Suppressor macrophage treated with lipopolysaccharide for 1 hour (primary cell): ENCODE data around the gene CFAP68.
"Not testable (repeated sequence)": the region's sequence is repeated elsewhere in the genome, so short reads cannot be mapped to it uniquely, and the experiment has no call there.

Experiments used
- DNase-seq, 3 donors: peaks; one replicate each; pipeline ENCODE4 v3.0.0-alpha.2; 2020 to 2022

The CFAP68 gene

GRCh38 chr11:111870886-111871692, 8.3 kb upstream of the CFAP68 start, which contains the start of gene ALG9:
Gene ALG9, minus strand, starts transcription at chr11:111871581. Its CDS starts 99 bp downstream, at chr11:111871482.
- DNase-seq = peak; percentile 82 to 91 (median 84)

- DNase-seq = peak in 1 of 3 donors; percentile 1
Observed at GRCh38 chr11:111871693-111872161, 7.6 kb upstream of the CFAP68 start.

GRCh38 chr11:111878385-111878848, 924 bp upstream of the CFAP68 start:
- DNase-seq = no peak

GRCh38 chr11:111879637-111879960, 258 bp downstream of the CFAP68 start:
- no peak for DNase-seq

GRCh38 chr11:111882202-111882601, 2.9 kb downstream of the CFAP68 start:
- DNase-seq = no peak

GRCh38 chr11:111885053-111885452, 5.7 kb downstream of the CFAP68 start:
- not testable (repeated sequence) for DNase-seq

- no peak for DNase-seq
Observed at GRCh38 chr11:111886032-111886431, 6.7 kb downstream of the CFAP68 start.

- DNase-seq = no peak
Observed at GRCh38 chr11:111886844-111887243, 7.5 kb downstream of the CFAP68 start.

GRCh38 chr11:111905411-111905810, 26.1 kb downstream of the CFAP68 start:
- peak in 1 of 3 donors; percentile 6 for DNase-seq

GRCh38 chr11:111906680-111907079, 27.3 kb downstream of the CFAP68 start:
- no peak for DNase-seq

GRCh38 chr11:111908639-111909305, 29.4 kb downstream of the CFAP68 start:
- no peak for DNase-seq

- no peak for DNase-seq
Observed at GRCh38 chr11:111909378-111909777, 30.0 kb downstream of the CFAP68 start.

- DNase-seq = no peak
Observed at GRCh38 chr11:111910676-111911562, 31.6 kb downstream of the CFAP68 start.

- no peak for DNase-seq
Observed at GRCh38 chr11:111911563-111912401, 32.4 kb downstream of the CFAP68 start, which contains the start of gene CRYAB. Gene CRYAB, minus strand, starts transcription at chr11:111911770. Its CDS starts 46 bp downstream, at chr11:111911724.

GRCh38 chr11:111912535-111912934, 33.2 kb downstream of the CFAP68 start, which contains the start of gene HSPB2:
Gene HSPB2, plus strand, starts transcription at chr11:111912734. Its CDS starts 96 bp downstream, at chr11:111912830.
- DNase-seq = no peak

GRCh38 chr11:111913031-111913861, 33.9 kb downstream of the CFAP68 start:
- no peak for DNase-seq

GRCh38 chr11:111913997-111914396, 34.7 kb downstream of the CFAP68 start:
- DNase-seq = no peak

- DNase-seq = no peak
Observed at GRCh38 chr11:111916768-111917167, 37.4 kb downstream of the CFAP68 start.

GRCh38 chr11:111917312-111917711, 38.0 kb downstream of the CFAP68 start:
- DNase-seq = no peak

- no peak for DNase-seq
Observed at GRCh38 chr11:111917788-111918187, 38.4 kb downstream of the CFAP68 start.
